Fibroblast of lung (primary cell): ENCODE results near the gene SAPCD1. TPM values are rescaled to one million over a fixed set of nuclear protein-coding genes. Genes with fewer than 3 reads are reported as not detected.

Source experiments
- DNase-seq, 2 donors: peaks; one replicate each; pipeline versions ENCODE4 v3.0.0 to v3.0.0-alpha.2; 2010; ENCODE audit warnings: low read depth in 2 of 2
- H2AFZ ChIP-seq: 2 replicates; pipeline ENCODE4 v1.5.1; 2012; ENCODE audit warnings: low read length, control low read depth, inconsistent platforms
- H3K27ac ChIP-seq: 2 replicates; pipeline ENCODE4 v1.5.1; 2011; ENCODE audit warnings: low read length, control low read depth; ENCODE audit not compliant: insufficient read depth
- H3K27me3 ChIP-seq: 2 replicates; pipeline ENCODE4 v1.5.1; 2011; ENCODE audit warnings: mild to moderate bottlenecking, low read length; ENCODE audit not compliant: control insufficient read depth, insufficient read depth
- H3K36me3 ChIP-seq: 2 replicates; pipeline ENCODE4 v1.5.1; 2011; ENCODE audit warnings: low read length; ENCODE audit not compliant: control insufficient read depth, insufficient read depth
- H3K4me1 ChIP-seq: 2 replicates; pipeline ENCODE4 v1.5.1; 2011; ENCODE audit warnings: low read length; ENCODE audit not compliant: control insufficient read depth, insufficient read depth; ENCODE audit errors: extremely low read depth
- H3K4me2 ChIP-seq: 2 replicates; pipeline ENCODE4 v1.5.1; 2011; ENCODE audit warnings: low read length, control low read depth; ENCODE audit not compliant: insufficient read depth; ENCODE audit errors: extremely low read depth
- H3K4me3 ChIP-seq, 4 experiments: fragments of 200-600 bp in 1 of 4; sonication (generic) in 1 of 4; replicated peaks in 1 of 4; 2 replicates each; pipeline ENCODE4 v1.5.1; 2011 to 2016; ENCODE audit warnings: low read length in 4 of 4, low read depth in 3 of 4, mild to moderate bottlenecking in 3 of 4, control low read depth in 2 of 4, inconsistent platforms in 1 of 4, mixed read lengths in 1 of 4; ENCODE audit not compliant: insufficient read depth in 1 of 4; ENCODE audit errors: control extremely low read depth in 1 of 4
- H3K79me2 ChIP-seq: 2 replicates; pipeline ENCODE4 v1.5.1; 2012; ENCODE audit warnings: mild to moderate bottlenecking, low read length, inconsistent platforms; ENCODE audit not compliant: control insufficient read depth, insufficient read depth
- H3K9ac ChIP-seq: 2 replicates; pipeline ENCODE4 v1.5.1; 2011; ENCODE audit warnings: mild to moderate bottlenecking, low read length, control low read depth; ENCODE audit not compliant: insufficient read depth
- H3K9me3 ChIP-seq: 2 replicates; pipeline ENCODE4 v1.5.1; 2012; ENCODE audit warnings: low read depth, low read length; ENCODE audit not compliant: control insufficient read depth, insufficient read depth
- H4K20me1 ChIP-seq: 2 replicates; pipeline ENCODE4 v1.5.1; 2011; ENCODE audit warnings: low read length; ENCODE audit not compliant: control insufficient read depth, insufficient read depth; ENCODE audit errors: extremely low read depth
- EZH2 ChIP-seq: IDR thresholded peaks from 2 replicates; pipeline ENCODE4 v1.5.1; 2012; ENCODE audit warnings: low read length, control low read depth, mild to moderate bottlenecking; ENCODE audit errors: missing control alignments
- polyA minus RNA-seq: library from RNA; depleted of rRNA, polyadenylated mRNA; stranded (reverse); fragments of >200 nt; gene quantifications from 2 replicates; pipeline ENCODE4 v1.2.3, GENCODE V29; 2011; ENCODE audit warnings: low replicate concordance
- polyA plus RNA-seq, 2 donors: library from polyadenylated mRNA; depleted of rRNA in 1 of 2; stranded (reverse) in 1 of 2; unstranded in 1 of 2; fragments of >200 nt; gene quantifications; 2 replicates each; pipeline ENCODE4 v1.2.1, GENCODE V29; 2011 to 2012; ENCODE audit warnings: missing spikeins in 1 of 2
- total RNA-seq: library from RNA; depleted of rRNA; stranded (reverse); fragments of >200 nt; gene quantifications from 2 replicates; pipeline ENCODE4 v1.2.1, GENCODE V29; 2014
- TF ChIP-seq, protein P1 (sequence below), 2 donors: IDR thresholded peaks in 1 of 2; conservative IDR thresholded peaks in 1 of 2; 1 replicate in 1 of 2; 2 replicates in 1 of 2; pipeline ENCODE4 v1.5.1; 2011 to 2012; ENCODE audit warnings: low read length in 2 of 2, control low read depth in 1 of 2, inconsistent platforms in 1 of 2, low read depth in 1 of 2, mild to moderate bottlenecking in 1 of 2

SAPCD1 gene
- 0.26 and 0.50 TPM in 2 replicates for total RNA-seq
- 1.3 and 1.4 TPM in 2 replicates for polyA plus RNA-seq
- 0.85 and 1.7 TPM in 2 replicates for polyA plus RNA-seq (2012)
- polyA minus RNA-seq: not detected in 2 replicates

GRCh38 chr6:31762356-31762755, at the start of gene SAPCD1:
TSS of gene SAPCD1 (plus strand) at chr6:31762656. CDS start at chr6:31763055, 399 bp downstream.
- Histone ChIP-seq H4K20me1 (no peaks in the 10 kb centered on the region), H3K27me3 (no peaks in the 10 kb centered on the region), H3K4me3 (no peak within 1 kb of the TSS), H2AFZ (no peak within 1 kb of the TSS), H3K9me3 (no peaks in the 10 kb centered on the region), H3K79me2 (no peaks in the 10 kb centered on the region), H3K36me3 (peaks cover 7% of the 10 kb centered on the region), H3K4me2 (no peak within 1 kb of the TSS), H3K4me1 (peaks cover 4% of the 10 kb centered on the region), H3K9ac (no peak within 1 kb of the TSS), H3K27ac (no peak within 1 kb of the TSS)
- TF ChIP-seq EZH2: no peak
- DNase-seq: no peak

GRCh38 chr6:31713465-31713864, 49.0 kb upstream of the SAPCD1 start:
- Histone ChIP-seq H3K9me3 (no peaks in the 10 kb centered on the region), H3K79me2 (no peaks in the 10 kb centered on the region), H3K27ac (no peak overlapping the region), H2AFZ (no peak overlapping the region), H3K27me3 (peaks cover 24% of the 10 kb centered on the region), H3K36me3 (no peaks in the 10 kb centered on the region), H3K4me2 (no peak overlapping the region), H3K4me3 (no peak overlapping the region), H3K4me1 (no peaks in the 10 kb centered on the region), H3K9ac (no peak overlapping the region), H4K20me1 (no peaks in the 10 kb centered on the region)
- TF ChIP-seq EZH2: no peak
- TF ChIP-seq, protein P1, sequence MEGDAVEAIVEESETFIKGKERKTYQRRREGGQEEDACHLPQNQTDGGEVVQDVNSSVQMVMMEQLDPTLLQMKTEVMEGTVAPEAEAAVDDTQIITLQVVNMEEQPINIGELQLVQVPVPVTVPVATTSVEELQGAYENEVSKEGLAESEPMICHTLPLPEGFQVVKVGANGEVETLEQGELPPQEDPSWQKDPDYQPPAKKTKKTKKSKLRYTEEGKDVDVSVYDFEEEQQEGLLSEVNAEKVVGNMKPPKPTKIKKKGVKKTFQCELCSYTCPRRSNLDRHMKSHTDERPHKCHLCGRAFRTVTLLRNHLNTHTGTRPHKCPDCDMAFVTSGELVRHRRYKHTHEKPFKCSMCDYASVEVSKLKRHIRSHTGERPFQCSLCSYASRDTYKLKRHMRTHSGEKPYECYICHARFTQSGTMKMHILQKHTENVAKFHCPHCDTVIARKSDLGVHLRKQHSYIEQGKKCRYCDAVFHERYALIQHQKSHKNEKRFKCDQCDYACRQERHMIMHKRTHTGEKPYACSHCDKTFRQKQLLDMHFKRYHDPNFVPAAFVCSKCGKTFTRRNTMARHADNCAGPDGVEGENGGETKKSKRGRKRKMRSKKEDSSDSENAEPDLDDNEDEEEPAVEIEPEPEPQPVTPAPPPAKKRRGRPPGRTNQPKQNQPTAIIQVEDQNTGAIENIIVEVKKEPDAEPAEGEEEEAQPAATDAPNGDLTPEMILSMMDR (conservative IDR thresholded peaks at IDR 0.05 in 1 of 2, IDR thresholded peaks at IDR 0.05 in 1 of 2; ENCODE audit: low read depth in 1 of 2, low read length in 2 of 2): no peak
- no peak for DNase-seq

- no peaks in the 10 kb centered on the region for H3K4me1 ChIP-seq
- no peak overlapping the region for H3K27ac ChIP-seq
- H3K27me3 ChIP-seq: peaks cover 24% of the 10 kb centered on the region
- no peak for TF ChIP-seq EZH2
- TF ChIP-seq, protein P1 (conservative IDR thresholded peaks at IDR 0.05 in 1 of 2, IDR thresholded peaks at IDR 0.05 in 1 of 2; ENCODE audit: low read depth in 1 of 2, low read length in 2 of 2): no peak
- no peak overlapping the region for H3K4me3 ChIP-seq
- no peaks in the 10 kb centered on the region for H3K9me3 ChIP-seq
- H3K9ac ChIP-seq: no peak overlapping the region
- H4K20me1 ChIP-seq: no peaks in the 10 kb centered on the region
- H3K4me2 ChIP-seq: no peak overlapping the region
- H3K79me2 ChIP-seq: no peaks in the 10 kb centered on the region
- no peaks in the 10 kb centered on the region for H3K36me3 ChIP-seq
- no peak overlapping the region for H2AFZ ChIP-seq
- no peak for DNase-seq
These were observed 48.3 kb upstream of the SAPCD1 start for GRCh38 chr6:31713991-31714684.
